Measurements from ENCODE around the gene NES.

- TF ChIP-seq CTCF (IDR thresholded peaks at IDR 0.05) (peak; percentile 85 to 99 (median 94)), POLR2A (IDR thresholded peaks at IDR 0.05) (no peak)
Measured at GRCh38 chr1:156659988-156660751, 17.0 kb downstream of the NES start.

Measured in thyroid gland (tissue), 4 donors.